DMS53 (cell line): ENCODE results near the gene ZNF284.

Experiments used
- DNase-seq: peaks from one replicate; lab custom pipeline; 2025; lab: John Stamatoyannopoulos, UW

The ZNF284 gene

DNA sequence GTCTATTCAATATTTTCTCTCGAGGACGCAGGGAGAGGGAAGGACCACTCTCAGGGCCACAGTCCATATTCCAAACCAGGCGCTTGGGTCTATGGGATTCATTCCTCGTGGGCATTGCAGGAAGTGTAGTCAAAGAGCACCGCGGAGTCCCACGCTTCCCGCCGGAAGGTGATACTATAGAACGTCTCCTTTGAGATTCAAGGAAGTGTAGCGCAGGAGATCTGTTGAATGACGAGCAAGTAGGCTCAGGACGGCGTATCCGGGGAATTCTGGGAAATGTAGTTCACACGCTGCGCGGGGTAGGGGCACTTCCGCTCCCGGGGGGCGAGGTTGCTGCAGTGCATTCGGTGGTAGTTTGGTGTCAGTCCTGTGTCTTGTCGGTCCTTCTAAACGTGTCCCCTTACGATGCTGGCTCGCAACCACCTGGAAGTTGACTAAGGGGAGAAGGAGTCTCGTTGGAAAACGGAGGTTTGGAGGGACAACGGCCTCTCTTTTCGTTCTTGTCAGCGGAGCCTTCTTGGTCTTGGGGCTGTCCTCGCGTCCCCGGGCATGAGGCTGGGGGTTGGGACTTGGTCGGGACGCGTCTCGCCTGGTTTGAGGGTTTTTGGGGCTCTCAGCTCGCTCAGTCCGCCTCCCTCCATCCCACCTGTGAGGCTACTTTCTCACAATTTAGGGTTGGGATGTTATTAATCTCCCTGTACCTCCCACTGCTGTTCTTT is at the start of gene ZNF284:
Gene ZNF284, plus strand, starts transcription at position 336 of the 719 bp plus-strand sequence. CDS start 4,231 bp downstream, outside the sequence.
- DNase-seq, result peak; percentile 94

- DNase-seq, result no peak
Observed at GRCh38 chr19:44024900-44025216, 47.1 kb upstream of the ZNF284 start.

GRCh38 chr19:44025217-44025936 is 46.6 kb upstream of the ZNF284 start, which contains the start of gene ZNF222:
TSS of gene ZNF222 (plus strand) at chr19:44025379. CDS start at chr19:44025437, 58 bp downstream.
- DNase-seq, result peak; percentile 89

DNA sequence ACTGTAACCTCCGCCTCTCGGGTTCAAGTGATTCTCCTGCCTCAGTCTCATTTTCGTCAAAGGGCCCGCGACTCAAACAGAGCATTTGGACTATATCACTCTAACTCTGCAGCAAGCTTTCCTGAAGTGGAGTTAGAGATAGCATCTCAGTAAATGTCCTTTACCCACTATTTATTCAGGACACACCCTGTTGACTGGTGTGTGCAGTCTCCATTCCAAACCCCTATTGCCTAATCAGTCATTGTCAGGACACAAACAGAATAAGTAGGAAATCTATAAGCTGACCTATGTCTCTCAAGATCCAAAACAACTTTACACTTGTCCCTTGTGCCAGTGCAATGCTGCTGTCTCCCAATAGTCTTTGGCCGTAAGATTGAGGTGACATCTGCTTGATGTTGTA is 45.3 kb upstream of the ZNF284 start:
- no peak for DNase-seq

- DNase-seq, result no peak
Observed at GRCh38 chr19:44032001-44032610, 39.9 kb upstream of the ZNF284 start.

DNA sequence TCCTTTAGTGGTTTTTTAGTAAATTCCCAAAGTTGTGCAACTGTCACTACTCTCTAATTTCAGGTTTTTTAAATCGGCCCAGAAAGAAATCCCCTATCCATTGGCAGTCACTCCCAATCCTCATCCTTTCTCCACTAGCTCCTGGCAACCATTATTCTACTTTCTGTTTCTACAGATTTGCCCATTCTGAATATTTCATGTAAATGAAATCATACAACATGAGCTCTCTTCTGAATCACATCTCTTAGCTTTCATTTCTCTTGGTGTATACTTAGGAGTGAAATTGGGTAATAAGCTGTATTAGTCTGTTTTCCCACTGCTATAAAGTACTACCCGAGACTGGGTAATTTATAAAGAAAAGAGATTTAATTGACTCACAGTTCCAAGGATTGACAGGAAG is 29.8 kb upstream of the ZNF284 start:
- no peak for DNase-seq

DNA sequence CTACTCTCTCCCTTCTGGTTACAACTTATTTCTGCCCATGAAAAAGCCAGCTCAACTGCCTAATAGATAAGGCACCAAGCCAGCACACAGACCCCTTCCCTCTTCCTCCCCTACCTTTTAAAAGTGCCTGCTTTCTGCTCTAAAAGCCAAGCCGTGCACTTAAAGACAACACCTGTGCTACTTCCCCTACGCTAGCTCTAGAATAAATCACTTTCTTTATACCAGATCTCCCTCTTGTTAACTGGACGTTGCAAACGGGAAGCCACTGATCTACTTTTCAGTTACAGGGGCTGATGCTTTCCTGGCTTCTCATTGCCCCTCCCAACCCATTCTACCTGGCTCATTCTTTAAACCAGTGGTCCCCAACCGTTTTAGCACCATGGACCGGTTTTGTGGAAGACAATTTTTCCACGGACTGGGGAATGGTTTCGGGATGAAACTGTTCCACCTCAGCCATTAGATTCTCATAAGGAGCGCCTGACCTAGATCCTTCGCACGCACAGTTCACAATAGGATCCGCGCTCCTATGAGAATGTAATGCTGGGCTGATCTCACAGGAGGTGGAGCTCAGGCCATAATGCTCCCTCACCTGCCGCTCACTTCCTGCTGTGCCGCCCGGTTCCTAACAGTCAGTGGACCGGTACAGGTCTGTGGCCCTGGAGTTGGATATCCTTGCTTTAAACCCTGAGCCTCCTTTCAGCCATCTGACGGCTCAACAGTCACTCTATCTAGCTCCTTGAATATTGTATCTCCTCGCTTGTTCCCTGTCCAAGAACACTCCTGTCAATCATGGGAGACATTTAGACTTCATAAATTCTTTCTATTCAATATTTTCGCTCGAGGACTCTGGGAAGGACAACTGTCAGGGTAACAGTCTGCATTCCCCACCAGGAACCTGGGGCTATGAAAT is 21.0 kb upstream of the ZNF284 start:
- peak; percentile 98 for DNase-seq

GRCh38 chr19:44051650-44052402 is 20.1 kb upstream of the ZNF284 start, which contains the start of gene ZNF223:
TSS of gene ZNF223 (plus strand) at chr19:44052036. CDS start at chr19:44055177, 3,141 bp downstream.
- peak; percentile 99 for DNase-seq

DNA sequence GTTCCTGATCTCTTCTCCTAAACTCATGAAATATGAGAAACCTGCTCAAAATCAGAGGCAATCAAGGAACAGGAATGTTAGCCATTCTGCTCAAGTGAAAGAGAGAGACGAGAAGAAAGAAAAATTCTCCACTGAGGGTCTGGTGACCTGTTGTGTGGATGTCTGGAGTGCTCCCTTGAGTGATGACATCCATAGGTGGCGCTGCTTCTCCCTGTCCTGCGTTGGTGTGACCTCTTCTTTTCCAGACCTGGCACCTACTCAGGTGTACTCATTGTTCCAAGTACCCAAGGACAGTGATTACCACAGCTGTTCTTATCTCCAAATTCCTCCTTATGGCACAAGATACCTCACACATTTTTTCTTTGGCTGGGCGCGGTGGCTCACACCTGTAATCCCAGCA is 16.1 kb upstream of the ZNF284 start:
- DNase-seq, result peak; percentile 44

- no peak for DNase-seq
Observed at GRCh38 chr19:44059229-44059628, 12.7 kb upstream of the ZNF284 start.

DNA sequence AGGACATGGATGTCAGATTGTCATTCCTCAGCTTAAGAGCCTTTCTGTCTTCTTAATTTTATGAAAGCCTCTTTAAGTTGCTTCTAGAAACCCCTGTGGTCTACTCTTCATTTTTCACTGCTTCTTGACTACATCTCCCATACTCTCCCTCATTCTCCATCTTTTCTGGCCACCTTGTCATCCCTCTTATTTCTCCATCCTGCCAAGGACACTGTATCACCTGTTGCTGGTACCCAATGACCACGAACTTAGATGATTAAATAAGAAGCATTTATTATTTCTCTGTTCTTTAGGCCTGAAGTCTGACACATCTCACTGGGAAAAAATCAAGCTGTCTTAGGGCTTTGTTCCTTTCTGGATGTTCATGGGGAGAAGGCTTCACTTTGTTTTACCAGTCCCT is 10.9 kb upstream of the ZNF284 start:
- DNase-seq, result no peak

- DNase-seq, result no peak
Observed at GRCh38 chr19:44066305-44066704, 5.7 kb upstream of the ZNF284 start.

GRCh38 chr19:44069415-44069814 is 2.5 kb upstream of the ZNF284 start:
- no peak for DNase-seq

DNA sequence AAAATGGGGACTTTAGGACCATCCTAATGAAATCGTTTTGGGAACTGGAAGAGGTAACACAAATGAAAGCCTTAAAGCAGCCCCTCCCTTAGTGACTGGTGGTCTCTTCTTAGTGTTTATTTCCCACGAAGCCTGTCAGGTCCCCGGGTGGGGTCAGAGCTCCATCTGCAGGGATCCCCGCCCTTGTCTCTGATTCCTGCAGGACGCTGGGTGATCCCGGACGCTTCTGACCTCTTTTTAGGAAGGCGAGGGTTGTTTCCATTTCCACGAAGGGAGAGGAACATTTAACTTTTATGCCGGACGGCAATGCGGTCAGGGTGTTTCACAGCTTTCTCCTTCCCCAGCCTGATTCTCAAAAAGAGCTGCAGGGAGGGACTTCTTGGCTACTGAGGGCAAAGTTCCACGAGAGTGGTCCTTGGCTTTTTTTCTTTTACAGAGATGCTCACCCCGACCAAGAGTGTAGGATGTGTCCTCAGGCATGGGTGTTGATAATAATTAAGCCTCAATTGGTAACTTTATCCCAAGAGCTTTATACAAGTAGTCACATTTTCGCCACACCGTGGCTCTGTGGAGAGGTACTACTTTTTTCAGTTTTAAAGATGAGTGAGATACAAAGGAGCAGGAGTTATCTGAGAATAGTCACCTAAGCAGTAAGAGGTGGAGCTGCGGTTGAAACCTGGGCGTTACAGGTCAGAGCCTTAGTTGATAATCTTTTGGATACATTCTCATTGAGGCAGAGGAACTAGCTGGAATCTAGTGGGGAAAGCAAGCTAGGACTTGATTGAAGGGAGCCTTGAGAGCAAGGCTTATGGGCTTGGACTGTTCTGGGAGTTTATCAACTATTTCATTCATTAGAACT is 813 bp downstream of the ZNF284 start:
- peak; percentile 37 for DNase-seq

DNA sequence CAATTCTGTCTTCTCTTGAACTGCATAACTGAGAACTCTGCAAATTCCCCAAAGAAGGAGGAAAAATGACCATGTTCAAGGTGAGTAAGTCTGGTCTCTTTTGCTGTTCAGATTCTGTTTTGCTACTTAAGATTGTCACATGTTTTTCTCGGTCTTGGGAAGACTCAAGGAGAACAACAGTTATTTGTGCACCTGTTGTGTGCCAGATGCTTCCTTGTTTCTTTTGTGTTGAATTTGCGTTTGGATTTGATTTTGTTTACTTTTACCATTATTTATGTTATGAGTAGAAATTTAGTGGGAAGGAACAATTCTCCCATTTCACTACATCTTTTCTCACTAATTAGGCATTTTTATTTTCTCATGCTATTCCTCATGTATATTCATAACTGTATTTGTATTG is 4.4 kb downstream of the ZNF284 start:
- DNase-seq, result no peak

DNA sequence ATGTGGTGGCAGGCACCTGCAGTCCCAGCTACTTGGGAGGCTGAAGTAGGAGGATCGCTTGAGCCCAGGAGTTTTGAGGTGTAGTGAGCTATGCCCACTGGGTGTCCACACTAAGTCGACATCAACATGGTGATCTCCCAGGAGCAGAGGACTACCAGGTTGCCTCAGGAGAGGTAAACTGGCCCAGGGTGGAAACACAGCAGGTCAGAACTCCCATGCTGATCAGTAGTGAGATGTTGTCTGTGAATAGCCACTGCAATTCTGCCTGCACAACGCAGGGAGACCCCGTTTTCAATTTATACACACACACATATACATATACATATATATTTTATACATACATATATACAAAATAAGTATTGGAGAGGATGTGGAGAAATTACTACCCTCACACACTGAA is 20.1 kb downstream of the ZNF284 start:
- DNase-seq, result no peak

DNA sequence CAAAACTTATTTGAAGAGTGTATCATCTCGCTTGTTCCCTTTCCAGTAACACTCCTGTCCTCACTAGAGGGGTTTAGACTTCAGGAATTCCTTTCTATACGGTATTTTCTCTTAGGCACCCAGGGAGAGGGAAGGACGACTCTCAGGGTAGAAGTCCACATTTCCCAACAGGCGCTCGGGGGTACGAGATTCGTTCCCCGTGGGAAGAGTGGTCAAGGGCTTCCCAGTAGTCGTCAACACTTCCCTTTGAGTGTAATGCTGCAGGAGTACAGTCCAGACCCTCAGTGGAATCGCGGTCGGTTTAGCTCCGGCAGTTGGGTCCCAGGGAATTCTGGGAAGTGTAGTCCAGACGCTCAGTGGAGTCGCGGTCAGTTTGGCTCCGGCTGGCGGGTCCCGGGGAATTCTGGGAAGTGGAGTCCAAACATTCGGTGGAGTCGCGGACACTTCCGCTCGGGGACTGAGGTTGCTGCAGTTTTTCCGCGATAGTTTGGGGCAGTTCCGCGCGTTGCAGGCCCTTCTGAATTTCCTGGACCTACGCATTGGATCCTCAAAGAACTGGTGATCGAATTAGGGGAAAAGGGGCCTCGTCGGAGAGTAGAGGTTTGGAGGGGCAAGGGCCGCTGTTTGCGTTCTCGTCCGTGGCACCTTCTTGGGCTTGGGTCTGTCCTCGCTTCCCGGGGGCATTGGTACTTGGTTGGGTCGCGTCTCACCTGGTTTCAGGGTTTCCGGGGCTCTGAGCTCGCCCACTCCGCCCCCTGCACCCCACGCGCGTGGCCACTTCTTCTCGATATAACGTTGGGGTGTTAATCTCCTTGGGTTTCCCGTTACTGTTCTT is 22.2 kb downstream of the ZNF284 start, which contains the start of gene ZNF224:
Gene ZNF224, plus strand, starts transcription at position 431 of the 835 bp plus-strand sequence. CDS start 3,513 bp downstream, outside the sequence.
- peak; percentile 96 for DNase-seq

DNA sequence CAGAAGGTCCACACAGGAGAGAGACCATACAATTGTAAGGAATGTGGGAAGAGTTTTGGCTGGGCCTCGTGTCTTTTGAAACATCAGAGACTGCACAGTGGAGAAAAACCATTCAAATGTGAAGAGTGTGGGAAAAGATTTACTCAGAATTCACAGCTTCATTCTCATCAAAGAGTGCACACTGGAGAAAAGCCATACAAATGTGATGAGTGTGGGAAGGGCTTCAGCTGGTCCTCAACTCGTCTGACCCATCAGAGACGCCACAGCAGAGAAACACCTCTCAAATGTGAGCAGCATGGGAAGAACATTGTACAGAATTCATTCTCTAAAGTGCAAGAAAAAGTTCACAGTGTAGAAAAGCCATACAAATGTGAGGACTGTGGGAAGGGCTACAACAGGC is 35.8 kb downstream of the ZNF284 start:
- DNase-seq, result no peak

GRCh38 chr19:44109458-44109857 is 37.5 kb downstream of the ZNF284 start:
- no peak for DNase-seq
